22Rv1 (cell line): Measurements from ENCODE around the gene MFGE8.

ENCODE experiments used
- H3K27ac ChIP-seq: fragments of 450-650 bp; 2 replicates; pipeline ENCODE4 v1.5.1; 2017
- ZFX ChIP-seq: fragments of 450-650 bp; IDR thresholded peaks from 2 replicates; pipeline ENCODE4 v1.6.1; 2017; ENCODE audit warnings: antibody characterized with exemption, borderline replicate concordance
- TF ChIP-seq, protein P1 (sequence below): fragments of 450-650 bp; IDR thresholded peaks from 2 replicates; pipeline ENCODE4 v1.5.1; 2017; ENCODE audit warnings: mild to moderate bottlenecking

Gene MFGE8

DNA sequence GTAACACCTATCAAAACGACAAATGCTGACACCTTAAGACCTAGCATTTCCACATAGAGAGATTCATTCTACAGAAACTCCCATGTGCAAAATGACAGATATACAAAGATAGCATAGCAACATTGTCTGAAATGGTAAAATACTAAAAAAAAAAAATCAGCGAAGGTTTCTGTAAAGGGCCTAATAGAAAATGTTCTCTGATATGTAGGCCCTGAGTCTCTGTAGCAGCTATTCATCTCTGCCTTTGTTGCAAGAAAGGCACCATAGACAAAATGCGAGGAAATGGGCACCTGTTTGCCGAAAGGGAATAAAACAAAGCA is 631 bp upstream of the MFGE8 start:
- no peak overlapping the region; the same call in 1 of the 2 replicates for H3K27ac ChIP-seq

DNA sequence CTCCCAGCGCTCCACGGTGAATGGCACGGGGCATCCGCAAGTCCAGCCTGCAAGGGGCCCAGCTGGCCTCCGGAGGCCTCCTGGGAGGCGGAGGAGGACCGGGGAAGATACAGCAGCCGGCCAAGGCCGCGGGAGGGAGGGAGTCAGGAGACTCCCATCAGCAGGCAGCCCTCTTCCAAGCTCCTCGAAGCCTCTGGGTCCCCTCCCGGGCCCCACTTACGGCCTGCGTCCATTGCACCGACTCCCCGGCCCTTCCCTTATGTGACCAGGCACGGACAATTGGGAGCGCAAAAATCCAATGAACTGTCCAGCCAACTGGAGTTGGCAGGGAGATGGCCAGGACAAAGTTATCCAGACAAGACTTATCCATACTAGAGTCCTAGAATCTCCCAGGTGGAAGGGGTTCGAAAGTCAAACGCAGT is 668 bp downstream of the MFGE8 start:
- no peak overlapping the region for H3K27ac ChIP-seq
- TF ChIP-seq ZFX = no peak
- TF ChIP-seq, protein P1, sequence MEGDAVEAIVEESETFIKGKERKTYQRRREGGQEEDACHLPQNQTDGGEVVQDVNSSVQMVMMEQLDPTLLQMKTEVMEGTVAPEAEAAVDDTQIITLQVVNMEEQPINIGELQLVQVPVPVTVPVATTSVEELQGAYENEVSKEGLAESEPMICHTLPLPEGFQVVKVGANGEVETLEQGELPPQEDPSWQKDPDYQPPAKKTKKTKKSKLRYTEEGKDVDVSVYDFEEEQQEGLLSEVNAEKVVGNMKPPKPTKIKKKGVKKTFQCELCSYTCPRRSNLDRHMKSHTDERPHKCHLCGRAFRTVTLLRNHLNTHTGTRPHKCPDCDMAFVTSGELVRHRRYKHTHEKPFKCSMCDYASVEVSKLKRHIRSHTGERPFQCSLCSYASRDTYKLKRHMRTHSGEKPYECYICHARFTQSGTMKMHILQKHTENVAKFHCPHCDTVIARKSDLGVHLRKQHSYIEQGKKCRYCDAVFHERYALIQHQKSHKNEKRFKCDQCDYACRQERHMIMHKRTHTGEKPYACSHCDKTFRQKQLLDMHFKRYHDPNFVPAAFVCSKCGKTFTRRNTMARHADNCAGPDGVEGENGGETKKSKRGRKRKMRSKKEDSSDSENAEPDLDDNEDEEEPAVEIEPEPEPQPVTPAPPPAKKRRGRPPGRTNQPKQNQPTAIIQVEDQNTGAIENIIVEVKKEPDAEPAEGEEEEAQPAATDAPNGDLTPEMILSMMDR = no peak

More for the DNA sequence above, 631 bp upstream of the MFGE8 start:
- no peak for TF ChIP-seq ZFX
- TF ChIP-seq, protein P1 = no peak

DNA sequence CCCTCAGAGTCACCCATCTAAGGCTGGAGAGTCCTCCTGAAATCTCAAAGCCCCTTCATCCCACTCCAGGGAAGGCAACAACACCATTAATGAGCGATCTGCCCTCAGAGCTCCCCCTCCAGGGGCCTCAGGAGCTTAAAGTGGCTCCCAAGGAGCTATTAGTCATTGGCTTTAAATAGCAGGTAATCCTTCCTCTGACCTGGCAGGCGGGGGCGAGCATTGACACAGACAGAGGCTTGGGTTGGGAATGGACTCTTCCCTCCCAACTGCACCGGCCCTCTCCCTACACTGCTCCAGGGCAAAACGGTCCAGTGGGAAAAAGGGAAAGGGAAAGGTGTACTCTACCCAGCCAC is 1.4 kb downstream of the MFGE8 start:
- H3K27ac ChIP-seq = no peak overlapping the region
- TF ChIP-seq, protein P1 = no peak
- no peak for TF ChIP-seq ZFX

DNA sequence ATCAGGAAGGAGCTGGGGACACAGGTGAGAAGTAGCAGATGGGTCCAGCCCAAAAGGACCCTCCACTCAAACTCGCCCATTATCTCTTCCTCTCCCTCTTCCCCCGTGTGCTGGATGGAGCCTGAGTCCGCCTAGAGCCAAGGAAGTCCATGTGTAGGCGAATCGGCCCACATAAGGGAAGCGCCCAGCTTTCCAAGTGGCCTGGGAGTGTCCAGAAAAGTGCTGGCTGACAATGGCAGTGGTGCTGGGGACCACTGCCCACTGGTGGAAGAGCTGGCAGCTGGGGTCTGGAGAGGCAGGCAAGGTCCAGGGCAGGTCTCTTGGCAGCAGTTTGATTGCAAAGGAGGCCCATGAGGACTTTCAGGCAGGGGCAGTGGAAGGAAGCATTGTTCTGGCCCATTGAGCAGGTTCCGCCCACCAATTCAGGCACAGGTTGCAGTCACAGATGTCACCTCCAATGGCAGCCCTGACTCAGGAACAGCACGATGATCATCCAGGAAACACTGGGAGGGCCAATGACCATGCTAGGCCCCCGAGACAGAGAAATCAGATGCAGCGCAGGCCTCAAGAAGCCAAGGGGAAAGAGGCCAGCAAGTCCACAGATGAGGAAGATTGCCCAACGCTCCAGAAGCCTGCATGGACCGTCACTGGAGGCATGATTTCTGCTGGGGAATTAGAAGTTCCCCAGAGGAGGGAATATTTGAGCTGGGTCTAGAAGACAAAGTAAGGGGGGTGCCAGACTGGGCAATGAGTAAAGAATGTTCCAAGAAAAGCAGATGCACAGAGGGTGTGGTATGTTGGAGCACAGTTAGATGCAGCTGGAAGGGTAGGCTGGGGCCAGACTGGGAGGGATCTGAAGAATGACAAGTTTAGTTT is 3.0 kb downstream of the MFGE8 start:
- TF ChIP-seq, protein P1 = no peak
- no peak for TF ChIP-seq ZFX
- H3K27ac ChIP-seq = no peak overlapping the region

DNA sequence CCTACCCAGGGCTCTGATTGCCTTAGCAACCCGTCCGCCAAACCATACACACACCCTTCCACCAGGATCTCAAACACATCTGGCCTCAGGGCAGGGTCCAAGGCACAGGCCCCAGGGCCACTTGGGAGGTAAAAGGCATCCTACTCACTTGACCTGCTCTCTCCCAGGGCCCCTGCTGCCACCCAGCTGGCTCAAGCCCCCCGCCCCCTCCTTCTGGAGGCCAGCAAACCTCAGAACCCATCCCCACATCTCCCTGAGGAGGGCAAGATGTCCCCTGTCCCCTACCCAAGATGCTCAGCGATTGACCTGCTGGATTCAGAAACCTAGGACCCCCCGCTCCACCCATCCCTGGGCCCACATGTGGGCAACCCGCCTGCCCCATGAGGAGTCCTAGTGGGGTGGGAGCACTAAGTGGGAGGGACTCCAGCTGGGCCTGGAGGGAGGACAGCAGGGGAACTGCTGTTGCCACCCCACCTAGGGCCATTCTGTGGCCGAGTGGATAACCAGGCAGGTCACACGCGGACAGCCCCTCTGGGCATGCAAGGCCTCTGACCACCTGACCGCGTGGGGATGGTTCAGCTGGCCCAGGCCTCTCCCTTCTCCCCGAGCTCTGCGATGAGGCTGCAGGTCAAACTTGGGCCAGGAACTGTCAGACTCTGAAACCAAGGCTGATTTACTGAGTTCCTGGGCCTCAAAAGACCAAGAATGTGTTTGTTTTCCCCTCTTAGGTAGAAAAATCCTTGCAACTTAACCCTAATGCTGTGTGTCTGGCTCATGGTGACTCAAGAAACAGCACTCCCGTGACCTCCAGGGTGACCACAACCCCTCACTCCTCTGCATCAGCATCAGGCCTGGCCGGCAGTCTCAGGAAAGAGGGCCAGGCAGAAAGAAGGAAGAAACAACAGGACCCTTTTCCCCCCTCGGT is 4.2 kb downstream of the MFGE8 start:
- TF ChIP-seq, protein P1 = no peak
- TF ChIP-seq ZFX = no peak
- H3K27ac ChIP-seq = no peak overlapping the region

DNA sequence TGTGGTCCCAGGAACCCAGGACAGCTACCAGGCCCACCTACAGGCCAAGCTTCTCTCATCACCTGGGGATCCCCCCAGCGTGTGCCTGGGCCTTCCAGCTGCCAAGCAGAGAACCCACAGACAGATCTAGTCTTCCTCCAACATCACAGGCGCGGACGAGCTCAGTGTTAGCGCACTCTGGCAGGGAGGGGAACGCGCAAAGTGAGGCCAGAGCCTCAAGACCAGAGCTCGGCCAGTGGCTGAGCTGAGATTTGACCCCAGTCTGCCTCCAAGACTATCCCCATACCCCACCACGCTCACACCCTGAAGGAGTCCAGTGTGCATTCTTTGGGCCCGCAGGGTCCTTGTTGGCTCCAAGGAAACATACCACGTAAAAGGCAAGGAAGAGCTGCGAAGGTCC is 5.1 kb downstream of the MFGE8 start:
- TF ChIP-seq, protein P1 = no peak
- no peak for TF ChIP-seq ZFX
- no peak overlapping the region for H3K27ac ChIP-seq
